Measurements from ENCODE around the gene D2HGDH. TPM values are rescaled to one million over a fixed set of nuclear protein-coding genes. Genes with fewer than 3 reads are reported as not detected.

Gene D2HGDH
- total and polyA plus RNA-seq, 2 of the 8 experiments (the other 6 are each of a cell fraction or from before 2014, with no cell fraction given), result 3.4 to 8.1 TPM

- no peak for TF ChIP-seq USF2 (IDR thresholded peaks at IDR 0.05; ENCODE audit: low read length)
- no peak for TF ChIP-seq RAD21 (IDR thresholded peaks at IDR 0.05 in 1 of 2, conservative IDR thresholded peaks at IDR 0.05 in 1 of 2; ENCODE audit: low read depth in 2 of 2, low read length in 2 of 2)
- no peak for TF ChIP-seq CEBPB (IDR thresholded peaks at IDR 0.05; ENCODE audit: low read depth, low read length)
- TF ChIP-seq TEAD4 (IDR thresholded peaks at IDR 0.05; ENCODE audit: low read depth, low read length), result no peak
- no peak for TF ChIP-seq SAP30 (IDR thresholded peaks at IDR 0.05; ENCODE audit: insufficient read depth, insufficient replicate concordance, low read length)
These were observed 8.0 kb upstream of the D2HGDH start (continued) for GRCh38 chr2:241726459-241726858.
